Measurements from ENCODE around the gene HNRNPLL.

- TF ChIP-seq CTCF (IDR thresholded peaks at IDR 0.05) (no peak), POLR2A (IDR thresholded peaks at IDR 0.05) (no peak)
Observed at GRCh38 chr2:38571193-38571592, 31.5 kb downstream of the HNRNPLL start.

Measured in esophagus squamous epithelium (tissue), 4 donors.